ENCODE measurements around the gene KRT7.

DNA sequence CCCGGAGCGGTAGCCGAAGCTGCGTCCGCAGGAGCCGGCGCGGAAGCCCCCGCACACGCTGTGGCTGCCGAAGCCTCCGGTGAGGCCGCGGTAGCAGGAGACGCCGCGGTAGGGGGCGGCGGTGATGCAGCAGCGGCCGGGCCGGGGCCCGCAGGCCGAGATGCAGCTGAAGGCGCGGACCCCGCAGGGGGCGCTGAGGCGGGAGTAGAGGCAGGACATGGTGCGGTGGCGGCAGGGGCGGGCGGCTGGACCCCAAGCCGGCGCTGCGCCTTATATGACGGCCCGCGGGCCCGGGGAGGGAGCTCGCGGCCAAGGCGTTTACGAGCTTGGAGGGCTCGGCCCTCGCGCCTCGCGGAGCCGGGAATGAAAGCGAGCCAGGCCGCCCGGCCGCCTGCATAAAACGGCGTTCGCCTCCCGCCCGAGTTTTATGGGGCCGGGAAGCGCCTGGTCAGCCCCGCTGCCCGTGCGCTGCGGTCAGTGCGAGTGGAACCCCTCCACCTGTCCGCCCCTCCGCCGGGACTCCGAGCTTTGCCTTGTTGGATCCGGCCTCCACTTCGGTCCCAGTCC, 25.4 kb downstream of the KRT7 start:
- TF ChIP-seq, protein P1, sequence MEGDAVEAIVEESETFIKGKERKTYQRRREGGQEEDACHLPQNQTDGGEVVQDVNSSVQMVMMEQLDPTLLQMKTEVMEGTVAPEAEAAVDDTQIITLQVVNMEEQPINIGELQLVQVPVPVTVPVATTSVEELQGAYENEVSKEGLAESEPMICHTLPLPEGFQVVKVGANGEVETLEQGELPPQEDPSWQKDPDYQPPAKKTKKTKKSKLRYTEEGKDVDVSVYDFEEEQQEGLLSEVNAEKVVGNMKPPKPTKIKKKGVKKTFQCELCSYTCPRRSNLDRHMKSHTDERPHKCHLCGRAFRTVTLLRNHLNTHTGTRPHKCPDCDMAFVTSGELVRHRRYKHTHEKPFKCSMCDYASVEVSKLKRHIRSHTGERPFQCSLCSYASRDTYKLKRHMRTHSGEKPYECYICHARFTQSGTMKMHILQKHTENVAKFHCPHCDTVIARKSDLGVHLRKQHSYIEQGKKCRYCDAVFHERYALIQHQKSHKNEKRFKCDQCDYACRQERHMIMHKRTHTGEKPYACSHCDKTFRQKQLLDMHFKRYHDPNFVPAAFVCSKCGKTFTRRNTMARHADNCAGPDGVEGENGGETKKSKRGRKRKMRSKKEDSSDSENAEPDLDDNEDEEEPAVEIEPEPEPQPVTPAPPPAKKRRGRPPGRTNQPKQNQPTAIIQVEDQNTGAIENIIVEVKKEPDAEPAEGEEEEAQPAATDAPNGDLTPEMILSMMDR (conservative IDR thresholded peaks at IDR 0.05; ENCODE audit: low read length) = no peak
- TF ChIP-seq EZH2phosphoT487 (IDR thresholded peaks at IDR 0.05; ENCODE audit: borderline replicate concordance) = no peak

All from Loucy (cell line).